ENCODE results near the gene FOSL1.

Gene FOSL1

DNA sequence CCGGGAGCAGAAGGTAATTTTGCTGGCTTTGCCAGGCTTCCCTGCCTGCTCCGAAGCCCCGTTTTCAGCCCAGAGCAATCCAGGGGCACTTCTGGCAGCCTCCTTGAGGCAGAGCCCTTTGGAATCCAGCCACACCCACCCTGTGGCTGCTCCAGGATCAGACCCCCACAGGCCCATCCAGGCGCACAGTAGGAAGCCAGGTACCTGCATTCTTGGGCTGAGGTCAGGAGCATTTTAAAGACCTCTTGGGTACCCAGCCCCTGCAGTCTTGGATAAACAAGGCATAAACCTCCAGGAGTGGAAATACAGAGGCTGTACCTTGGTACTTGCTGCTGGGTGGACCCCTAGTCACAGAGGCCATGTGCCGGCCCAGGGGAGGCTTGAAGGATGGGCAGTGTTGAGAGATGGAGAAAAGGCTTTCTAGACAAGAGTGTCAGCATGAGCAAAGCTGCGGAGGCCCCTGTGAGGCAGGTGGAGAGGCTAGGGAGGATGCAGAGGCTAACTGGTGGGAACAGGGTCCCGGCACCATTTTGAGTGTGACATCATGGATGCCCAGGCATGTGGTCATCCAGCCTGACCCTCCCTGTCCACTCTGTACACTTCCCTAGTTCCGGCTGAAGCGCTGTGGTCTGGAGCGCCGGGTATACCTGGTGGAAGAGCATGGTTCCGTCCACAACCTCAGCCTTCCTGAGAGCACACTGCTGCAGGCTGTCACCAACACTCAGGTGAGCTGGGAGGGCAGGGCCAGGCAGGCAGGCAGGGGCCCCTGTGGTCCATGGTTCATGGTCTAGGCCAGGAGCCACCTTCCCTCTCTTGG, 36.1 kb downstream of the FOSL1 start:
- no peak for DNase-seq

DNA sequence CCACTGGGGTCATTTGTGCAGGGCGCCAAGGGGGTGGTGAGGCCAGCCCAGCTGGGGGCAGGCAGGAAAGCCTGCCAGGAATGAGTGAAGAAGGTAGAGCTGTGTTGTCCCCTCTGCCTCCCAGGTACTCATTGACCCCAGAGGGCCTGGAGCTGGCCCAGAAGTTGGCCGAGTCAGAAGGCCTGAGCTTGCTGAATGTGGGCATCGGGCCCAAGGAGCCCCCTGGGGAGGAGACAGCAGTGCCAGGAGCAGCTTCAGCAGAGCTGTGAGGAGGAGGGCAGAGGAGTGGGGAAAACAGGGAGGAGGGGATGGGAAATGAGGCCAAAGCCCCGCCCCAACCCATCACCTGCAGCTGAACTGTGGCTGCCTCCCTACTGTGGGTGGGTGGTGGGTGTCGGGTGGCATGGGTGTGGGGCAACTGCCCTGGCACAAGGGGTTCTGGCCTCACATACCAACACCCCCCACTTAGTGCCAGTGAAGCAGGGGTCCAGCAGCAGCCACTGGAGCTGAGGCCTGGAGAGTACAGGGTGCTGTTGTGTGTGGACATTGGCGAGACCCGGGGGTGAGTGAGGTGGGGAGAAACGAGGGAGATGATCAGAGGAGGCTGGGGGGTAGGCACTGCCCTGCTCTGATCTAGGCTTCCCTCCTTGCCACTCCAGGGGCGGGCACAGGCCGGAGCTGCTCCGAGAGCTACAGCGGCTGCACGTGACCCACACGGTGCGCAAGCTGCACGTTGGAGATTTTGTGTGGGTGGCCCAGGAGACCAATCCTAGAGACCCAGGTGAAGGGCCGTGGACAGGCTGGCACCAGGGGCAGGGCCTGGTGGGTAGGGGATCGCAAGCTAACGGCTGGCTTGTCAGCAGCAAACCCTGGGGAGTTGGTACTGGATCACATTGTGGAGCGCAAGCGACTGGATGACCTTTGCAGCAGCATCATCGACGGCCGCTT, 37.0 kb downstream of the FOSL1 start:
- DNase-seq, result no peak

DNA sequence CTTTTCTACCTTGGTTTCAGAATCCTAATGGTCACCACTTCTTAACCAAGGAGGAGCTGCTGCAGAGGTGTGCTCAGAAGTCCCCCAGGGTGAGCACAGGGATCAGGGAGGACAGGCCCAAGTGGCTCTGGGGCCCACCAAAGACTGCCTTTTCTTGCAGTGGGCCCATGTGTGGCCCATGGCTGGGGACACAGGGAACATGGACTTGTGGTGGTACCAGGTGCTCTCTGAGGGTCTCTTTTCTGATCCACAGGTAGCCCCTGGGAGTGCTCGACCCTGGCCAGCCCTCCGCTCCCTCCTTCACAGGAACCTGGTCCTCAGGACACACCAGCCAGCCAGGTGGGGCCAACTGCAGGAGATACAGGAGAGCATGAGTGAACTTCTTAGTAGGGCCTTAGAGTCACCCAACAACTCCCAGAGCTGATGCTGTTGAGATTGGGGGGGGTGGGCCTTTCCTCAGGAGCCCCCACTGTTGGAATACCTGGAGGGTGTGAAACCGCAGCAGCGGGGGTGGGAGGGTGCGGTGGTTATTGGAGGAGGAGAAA, 37.9 kb downstream of the FOSL1 start:
- DNase-seq, result no peak

DNA sequence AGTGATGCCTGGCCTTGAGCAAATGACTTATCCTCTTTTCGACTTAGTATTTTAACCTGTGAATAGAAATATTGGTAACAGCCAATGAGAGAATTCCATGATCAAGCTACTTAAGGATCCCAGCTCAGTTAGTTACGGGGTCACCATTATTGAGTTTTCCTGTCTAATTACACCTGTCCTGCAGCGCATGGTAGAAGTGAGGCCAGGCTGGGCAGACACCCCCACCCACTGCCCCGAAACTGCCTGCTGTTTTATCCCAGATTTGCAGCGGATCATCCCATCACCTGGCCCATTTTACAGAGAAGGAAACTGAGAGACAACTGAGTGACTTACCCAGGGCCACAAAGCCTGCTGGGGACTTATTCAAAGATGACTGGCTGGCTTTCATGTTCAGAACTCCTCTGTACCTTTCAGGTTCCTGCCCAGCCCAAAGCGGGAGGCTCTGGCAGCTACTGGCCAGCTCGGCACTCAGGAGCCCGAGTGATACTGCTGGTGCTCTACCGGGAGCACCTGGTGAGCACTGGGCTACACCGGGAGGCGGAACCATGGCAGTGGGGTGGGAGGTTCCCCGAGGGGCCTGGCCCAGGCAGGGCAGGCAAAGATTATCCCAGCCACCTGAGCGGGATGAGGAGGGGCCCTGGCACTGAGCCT, 38.5 kb downstream of the FOSL1 start:
- no peak for DNase-seq

DNA sequence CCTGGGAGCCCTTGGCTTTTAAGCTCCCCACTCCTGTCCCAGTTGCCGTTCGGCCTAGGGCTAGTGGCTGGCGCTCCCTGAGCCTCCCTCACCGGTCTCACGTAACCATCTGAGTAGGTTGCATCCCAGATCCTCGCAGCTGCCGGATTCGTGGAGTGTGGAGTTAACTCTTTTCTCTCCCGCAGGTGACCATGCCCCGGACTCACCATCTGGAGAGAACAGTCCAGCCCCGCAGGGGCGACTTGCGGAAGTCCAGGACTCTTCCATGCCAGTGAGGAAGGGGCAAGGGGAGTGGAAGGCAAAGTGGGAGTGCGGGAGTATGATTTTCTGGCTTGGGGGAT, 39.1 kb downstream of the FOSL1 start:
- no peak for DNase-seq

DNA sequence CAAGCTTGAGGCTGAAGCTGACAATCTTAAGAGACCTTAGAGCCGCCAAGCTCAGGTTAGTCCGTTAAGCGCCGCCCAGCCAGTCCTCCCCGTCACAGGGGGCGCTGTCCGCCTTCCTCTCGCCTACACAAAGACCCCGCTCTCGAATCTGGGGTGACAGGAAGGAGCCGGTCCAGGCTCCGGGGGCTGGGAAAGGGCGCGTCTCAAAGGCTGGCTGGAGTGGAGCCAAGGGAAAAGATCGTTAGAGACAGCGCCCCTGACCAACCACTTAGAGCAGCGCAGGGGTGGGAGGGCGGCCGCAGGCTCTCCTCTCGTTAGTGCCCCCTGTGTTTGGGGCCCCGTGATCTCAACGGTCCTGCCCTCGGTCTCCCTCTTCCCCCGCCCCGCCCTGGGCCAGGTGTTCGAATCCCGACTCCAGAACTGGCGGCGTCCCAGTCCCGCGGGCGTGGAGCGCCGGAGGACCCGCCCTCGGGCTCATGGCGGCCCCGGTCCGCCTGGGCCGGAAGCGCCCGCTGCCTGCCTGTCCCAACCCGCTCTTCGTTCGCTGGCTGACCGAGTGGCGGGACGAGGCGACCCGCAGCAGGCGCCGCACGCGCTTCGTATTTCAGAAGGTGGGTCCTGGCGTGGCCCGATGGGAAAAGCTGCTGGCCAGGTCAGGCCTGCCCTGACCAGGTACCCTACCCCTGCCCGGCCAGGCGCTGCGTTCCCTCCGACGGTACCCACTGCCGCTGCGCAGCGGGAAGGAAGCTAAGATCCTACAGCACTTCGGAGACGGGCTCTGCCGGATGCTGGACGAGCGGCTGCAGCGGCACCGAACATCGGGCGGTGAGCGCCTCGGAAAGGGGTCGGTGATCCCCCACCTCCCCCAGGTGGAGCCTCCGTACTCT, 39.7 kb downstream of the FOSL1 start, which contains the start of gene MUS81:
TSS of gene MUS81 (plus strand) at position 156 of the 887 bp plus-strand sequence. CDS start at position 477, 321 bp downstream.
- DNase-seq, result peak; percentile 97

DNA sequence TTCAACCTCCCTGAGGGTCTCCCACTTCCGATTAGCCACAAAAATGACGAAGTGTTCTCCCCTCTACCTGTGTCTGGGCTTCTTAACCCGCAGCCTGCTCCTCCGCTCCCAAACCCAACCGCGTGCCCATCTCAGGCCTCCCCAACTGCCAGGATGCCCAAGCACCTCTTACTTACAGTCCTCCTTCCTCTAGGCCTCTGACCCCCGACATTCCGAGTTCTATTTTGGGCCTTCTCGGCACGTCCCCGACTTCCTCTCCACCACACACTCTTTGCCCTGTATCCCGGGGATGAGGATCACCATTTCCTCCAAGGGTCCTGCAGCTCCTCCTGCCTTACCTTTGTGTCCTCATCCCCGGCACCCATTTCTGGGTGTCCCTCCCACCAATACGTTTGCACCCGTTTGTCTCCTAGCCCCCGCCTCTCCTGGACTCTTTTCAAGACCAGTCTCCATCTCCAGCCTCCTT, 40.3 kb downstream of the FOSL1 start:
- DNase-seq, result no peak

DNA sequence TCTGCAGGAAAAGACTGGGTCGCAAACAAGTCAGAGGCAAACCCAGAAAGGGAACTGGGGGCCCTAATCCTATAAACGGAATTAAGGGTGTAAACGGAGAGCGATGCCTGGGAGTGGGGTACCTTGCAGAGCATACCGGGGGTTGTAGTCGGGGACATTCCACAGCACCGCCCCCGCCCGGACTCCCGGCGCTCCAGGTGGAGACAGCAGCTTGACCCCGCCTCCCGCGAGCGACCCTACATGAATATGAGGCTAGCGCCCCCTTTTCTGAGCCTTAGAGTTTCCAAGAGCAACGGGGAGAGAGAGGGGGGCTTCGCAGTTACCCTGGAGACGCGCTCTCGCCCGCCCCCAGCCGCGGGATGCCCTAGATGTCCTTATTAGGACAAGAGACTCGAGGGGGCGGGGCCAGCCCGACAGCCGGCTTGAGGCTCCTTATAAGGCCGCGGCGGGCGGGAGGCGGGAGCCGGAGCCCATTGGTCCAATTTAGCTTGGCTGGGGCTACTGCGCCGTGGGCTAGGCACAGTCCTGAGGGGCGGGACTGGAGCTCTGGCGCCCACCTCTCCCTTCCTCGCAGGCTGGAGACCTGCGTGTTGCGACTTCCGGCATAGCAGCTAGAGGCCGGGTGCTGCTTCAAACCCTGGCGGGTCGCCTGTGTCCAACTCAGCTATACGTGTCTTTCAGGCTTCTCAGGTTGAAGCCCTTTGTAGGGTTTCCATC, 40.9 kb downstream of the FOSL1 start:
- peak; percentile 94 for DNase-seq

DNA sequence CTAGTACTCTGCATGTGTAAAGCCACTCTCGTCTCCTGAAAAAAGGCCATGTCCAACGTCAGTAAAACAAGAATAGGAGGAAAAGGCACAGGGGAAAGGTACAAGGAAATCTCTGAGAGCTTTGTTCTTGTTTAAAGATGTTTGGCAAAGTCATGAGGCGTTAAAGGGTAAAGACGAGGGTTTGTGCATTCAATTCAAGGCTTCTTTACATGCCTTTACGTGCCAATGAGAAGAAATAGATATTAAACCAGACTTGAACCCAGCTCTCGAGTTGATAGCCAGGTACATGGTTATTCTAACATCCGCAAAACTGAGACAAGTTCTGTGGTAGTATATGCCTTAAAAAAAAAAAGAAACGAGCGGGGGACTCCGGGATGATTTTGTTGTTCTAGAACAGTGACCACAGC, 41.5 kb downstream of the FOSL1 start:
- no peak for DNase-seq

DNA sequence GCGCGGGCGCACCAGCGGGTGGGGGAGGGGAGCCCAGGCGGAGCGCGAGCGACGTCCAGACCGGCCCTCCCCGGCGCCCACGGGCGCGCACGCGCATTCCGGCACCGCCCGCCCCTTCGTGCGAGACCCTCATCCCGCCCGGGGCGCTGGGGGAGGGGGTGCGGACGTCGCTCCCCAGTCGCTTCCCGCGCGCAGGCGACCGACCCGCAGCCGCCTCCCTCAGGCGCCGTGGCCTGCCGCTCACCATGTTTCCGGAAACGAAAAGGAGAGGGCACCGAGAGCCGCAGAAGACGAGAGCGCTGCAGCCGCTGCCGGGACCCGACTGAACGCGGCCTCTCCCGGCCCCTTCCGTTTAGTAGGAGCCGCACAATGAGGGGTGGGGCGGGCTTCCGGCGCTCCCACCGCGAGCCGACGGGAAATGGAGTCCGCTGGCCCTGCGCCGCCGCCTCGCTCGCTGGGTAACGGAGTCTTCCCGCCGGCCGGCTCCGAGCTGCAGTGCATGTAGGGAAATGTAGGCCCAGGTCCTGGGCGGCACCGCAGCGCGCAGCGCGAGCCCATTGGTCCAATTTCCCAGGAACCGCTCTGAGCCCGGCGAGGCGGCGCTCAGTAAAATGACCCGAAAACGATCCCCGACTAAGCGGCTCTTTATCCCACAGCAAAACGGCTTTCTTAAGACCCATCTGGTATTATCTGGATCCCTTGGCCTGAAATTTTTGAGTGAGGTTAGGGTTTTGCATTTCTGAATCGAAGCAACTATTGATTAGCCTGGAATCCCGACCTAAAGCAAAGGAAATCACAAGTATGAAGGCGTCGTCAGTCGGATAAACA, 42.1 kb downstream of the FOSL1 start, which contains the start of gene CFL1:
TSS of gene CFL1 (minus strand) at position 328 of the 828 bp plus-strand sequence. CDS start at position 247, 81 bp downstream.
- peak; percentile 94 for DNase-seq

DNA sequence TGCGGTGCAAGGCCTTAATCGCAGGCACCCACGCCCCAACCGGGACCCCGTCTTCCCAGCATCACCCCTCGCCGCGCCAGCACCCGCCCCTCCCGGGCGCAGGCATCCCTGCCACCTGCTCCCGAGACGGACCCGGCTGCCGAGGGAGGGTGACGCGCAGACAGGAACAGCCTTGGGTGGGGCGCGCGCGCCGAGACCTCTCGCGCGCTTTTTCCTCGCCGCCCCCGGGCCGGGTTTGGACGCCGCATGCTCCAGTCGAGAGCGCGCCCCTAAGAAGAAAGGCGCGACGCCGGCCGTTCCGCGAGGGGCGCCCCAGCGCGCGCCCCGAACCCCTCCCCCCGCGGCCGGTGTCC, 42.7 kb downstream of the FOSL1 start:
- DNase-seq, result peak; percentile 66

DNA sequence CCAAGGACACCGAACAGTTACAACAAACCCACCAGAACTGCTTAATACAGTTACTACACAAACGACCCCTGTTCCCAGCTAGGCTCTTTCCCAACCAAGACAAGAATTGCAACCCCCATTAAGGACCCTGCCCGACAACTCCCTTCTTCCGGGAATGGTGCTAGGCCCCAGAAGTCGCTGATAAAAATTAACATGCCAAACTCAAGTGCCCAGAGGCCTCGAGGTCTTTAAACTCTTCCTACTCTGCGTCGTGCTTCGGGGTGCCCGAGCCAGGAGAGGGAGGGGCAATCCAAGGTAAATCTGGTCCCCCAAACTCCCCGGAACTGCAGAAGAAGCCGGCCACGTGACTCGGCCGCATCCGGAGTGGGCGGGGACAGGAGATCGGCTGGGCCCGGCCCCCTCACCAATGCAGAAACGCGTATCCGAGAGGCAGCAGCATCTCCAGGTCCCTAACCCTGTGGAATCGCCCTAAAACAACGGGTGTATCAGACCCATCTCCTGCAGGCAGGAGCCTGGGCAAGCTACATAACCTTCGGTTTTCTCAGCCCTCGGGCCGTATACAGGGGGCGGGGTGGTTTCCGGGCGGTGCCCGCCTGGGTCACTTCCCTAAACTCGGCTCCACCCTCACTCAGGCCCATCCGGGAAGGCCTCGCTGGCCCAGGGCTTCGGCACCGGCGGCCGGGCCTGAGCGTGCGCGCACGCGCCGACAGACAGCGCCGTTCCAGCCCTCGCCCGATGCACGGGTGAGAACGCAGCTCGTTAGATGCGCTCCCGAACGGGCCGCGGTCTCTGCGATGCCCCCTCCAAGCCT, 43.3 kb downstream of the FOSL1 start:
- peak; percentile 75 for DNase-seq

DNA sequence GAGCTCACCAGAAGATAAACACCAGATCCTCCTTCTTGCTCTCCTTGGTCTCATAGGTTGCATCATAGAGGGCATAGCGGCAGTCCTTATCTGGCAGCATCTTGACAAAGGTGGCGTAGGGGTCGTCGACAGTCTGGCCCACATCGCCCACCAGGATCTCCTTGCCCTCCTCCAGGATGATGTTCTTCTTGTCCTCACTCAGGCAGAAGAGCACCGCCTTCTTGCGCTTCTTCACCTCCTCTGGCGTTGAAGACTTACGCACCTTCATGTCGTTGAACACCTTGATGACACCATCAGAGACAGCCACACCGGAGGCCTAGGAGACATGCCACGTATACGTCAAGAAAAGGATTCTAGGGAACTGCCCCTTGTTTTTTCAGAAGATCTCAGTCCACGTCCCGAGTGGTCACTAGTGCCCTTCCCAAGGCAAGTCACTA, 44.2 kb downstream of the FOSL1 start:
- DNase-seq, result no peak

DNA sequence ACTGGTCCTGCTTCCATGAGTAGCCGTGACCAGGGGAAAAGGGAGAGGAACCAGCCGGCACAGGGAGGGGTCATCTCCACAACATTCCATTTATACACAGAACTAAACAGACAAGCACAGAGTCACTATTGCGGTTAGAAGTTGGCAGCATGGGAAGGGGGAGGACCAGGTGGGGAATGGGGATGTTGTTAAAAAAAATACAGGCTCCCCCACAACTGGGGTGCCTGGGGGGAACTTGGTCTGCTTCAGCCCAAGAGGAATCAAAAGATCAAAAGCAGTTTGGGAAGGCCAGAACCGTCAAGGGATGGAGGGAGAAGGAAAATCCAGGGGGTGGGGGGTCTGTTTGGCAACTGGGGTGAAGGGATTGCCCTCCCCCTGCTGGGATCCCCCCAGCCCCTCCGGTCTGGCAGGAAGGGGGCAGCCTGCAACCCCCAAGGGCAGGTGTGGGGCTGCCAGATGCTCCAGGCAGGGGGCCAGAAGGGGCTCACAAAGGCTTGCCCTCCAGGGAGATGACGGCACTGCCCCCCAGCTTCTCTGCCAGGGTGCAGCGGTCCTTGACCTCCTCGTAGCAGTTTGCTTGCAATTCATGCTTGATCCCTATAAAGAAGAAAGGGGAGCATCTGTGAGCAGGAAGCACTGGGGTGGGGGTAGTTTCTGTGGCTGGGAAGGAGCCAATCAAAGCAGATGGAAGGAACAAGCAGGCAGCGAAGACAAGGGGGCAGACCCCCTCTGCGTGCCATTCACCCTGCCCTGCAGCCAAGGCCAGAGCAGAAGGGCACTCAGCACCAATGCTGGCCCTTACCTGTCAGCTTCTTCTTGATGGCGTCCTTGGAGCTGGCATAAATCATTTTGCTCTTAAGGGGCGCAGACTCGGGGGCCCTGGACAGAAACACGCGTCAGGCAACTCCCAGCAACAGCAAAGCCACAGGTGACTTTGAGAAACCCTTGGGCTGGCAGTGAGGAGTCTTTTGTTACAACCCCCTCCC, 45.0 kb downstream of the FOSL1 start:
- no peak for DNase-seq

DNA sequence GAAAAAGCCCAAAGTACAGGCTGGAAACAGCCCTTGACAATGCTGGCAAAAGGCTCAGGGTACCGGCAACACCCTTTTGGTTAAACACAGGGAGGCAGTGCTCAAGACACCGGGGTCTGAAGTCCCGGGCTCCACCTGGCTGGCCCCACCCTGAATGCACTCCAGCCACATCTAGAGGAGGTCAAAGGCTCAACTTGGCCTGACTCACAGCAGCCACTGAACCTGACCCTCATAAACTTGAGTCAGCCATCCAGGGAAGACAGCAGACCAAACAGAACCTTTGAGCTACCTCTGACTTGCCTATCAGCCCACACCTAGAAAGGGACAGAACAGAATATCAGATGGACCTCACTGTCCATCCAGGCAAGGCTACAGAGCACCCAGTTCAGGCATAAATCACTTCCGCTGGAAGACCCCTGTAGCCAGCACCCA, 46.0 kb downstream of the FOSL1 start:
- DNase-seq, result no peak

DNA sequence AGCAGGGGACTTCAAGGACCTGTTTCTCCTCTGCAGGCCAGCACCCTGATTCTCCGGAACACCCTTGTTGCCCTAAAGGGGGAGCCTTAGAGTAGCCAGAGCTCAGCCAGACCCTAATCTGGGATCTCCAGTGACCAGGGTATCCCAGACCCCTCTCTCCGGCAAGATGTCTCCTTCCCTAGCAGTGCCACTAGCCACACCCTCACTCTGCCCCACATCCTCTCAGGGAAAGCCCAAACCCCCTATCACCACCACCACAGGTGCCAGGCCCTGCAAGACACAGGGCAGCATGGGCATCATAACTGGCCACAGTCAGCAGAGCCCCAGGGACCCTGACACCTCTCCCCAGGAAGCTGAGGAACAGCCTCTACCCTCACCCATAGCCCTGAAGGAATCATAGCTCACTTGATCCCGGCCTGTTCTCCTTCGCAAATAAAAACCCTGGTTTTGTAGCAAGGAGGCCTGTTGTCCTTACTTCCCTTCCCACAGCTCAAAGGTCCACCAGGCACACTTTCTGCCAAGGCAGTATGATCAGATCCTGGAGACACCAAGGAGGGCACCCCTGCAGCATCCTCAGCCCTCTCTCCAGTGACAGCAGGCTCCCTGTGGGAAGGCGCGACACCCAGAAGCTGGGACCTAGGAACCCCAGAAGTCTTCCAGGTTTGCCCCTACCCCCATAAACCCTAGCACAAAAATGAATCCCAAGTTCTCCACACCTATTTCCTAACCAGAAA, 46.8 kb downstream of the FOSL1 start:
- no peak for DNase-seq
